H1 (cell line): ENCODE measurements around the gene ZSCAN12.

Source experiments
- POLR2A ChIP-seq, 2 experiments: IDR thresholded peaks; 1 replicate in 1 of 2; 2 replicates in 1 of 2; pipeline ENCODE4 v1.6.1; 2011; ENCODE audit warnings: low read depth in 2 of 2, low read length in 2 of 2, mild to moderate bottlenecking in 2 of 2; ENCODE audit errors: control extremely low read depth in 1 of 2
- POLR2AphosphoS5 ChIP-seq: IDR thresholded peaks from 2 replicates; pipeline ENCODE4 v1.6.1; 2011; ENCODE audit warnings: low read depth, low read length
- TEAD4 ChIP-seq: IDR thresholded peaks from 2 replicates; pipeline ENCODE4 v1.6.1; 2012; ENCODE audit warnings: low read depth, low read length, inconsistent platforms, mixed read lengths
- TF ChIP-seq, protein P1 (sequence below), 3 experiments: IDR thresholded peaks; 1 replicate in 2 of 3; 2 replicates in 1 of 3; pipeline versions ENCODE4 v1.5.1 to v1.6.1; 2011; ENCODE audit warnings: low read length in 3 of 3, mild to moderate bottlenecking in 3 of 3, inconsistent platforms in 2 of 3, low read depth in 1 of 3, moderate library complexity in 1 of 3; ENCODE audit not compliant: insufficient read depth in 1 of 3; ENCODE audit errors: control extremely low read depth in 1 of 3
- TF ChIP-seq, protein P2 (sequence below): fragments of 300-600 bp; sonication (generic); IDR thresholded peaks from 2 replicates; pipeline ENCODE4 v1.7.1; 2012; ENCODE audit warnings: low read length, moderate library complexity, mild to moderate bottlenecking, inconsistent platforms; ENCODE audit not compliant: insufficient replicate concordance

DNA sequence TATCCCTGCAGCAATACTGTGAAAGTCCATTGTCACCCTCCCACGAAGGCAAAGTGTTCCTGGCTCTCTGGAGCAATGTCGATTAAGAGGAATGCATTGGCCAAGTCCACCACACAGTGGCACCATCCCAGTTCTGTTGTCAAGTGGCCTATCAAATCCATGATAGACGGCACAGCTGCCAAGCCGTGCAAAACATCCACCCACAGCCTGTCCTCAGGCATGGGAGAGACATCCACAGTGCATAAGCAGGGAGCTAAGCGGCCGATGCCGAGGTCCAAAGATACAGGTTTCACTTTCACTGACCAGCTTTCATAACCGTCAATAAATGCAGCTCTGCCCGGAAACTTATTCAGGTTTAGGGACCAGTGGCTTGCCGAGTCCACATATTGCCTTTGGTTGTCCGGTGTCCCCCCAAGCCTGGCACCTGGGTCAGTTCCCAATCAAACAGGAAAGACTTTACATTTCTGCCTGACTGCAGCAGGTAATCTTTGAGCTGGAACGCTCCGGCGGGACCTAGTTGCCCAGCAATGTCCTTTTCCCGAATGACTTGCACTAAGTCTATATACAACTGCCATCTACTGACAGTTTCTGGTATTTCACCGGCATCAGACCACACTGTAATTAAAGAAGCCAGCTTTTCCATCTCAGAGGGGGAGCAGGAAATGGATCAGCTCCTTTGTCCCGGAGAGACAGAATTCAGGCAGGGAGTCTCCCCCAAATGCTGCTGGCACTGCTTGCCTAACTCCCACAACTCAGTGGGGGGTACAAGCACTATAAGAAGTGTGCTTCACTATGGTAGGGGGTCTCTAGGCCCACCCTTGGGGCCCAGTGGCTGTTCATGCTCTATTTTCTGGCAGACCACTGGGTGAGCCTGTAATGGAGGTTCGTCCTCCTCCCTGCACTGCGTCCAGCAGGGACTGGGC lies 43.5 kb downstream of the ZSCAN12 start:
- TF ChIP-seq, protein P1, sequence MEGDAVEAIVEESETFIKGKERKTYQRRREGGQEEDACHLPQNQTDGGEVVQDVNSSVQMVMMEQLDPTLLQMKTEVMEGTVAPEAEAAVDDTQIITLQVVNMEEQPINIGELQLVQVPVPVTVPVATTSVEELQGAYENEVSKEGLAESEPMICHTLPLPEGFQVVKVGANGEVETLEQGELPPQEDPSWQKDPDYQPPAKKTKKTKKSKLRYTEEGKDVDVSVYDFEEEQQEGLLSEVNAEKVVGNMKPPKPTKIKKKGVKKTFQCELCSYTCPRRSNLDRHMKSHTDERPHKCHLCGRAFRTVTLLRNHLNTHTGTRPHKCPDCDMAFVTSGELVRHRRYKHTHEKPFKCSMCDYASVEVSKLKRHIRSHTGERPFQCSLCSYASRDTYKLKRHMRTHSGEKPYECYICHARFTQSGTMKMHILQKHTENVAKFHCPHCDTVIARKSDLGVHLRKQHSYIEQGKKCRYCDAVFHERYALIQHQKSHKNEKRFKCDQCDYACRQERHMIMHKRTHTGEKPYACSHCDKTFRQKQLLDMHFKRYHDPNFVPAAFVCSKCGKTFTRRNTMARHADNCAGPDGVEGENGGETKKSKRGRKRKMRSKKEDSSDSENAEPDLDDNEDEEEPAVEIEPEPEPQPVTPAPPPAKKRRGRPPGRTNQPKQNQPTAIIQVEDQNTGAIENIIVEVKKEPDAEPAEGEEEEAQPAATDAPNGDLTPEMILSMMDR (IDR thresholded peaks at IDR 0.05; ENCODE audit: control extremely low read depth in 1 of 3, insufficient read depth in 1 of 3, low read depth in 1 of 3, low read length in 3 of 3): peak; percentile 18 to 72 (median 66)
- 0 out of 2 replicates have a peak, but pooled peaks have one; percentile 23 for TF ChIP-seq POLR2AphosphoS5
- TF ChIP-seq, protein P2, sequence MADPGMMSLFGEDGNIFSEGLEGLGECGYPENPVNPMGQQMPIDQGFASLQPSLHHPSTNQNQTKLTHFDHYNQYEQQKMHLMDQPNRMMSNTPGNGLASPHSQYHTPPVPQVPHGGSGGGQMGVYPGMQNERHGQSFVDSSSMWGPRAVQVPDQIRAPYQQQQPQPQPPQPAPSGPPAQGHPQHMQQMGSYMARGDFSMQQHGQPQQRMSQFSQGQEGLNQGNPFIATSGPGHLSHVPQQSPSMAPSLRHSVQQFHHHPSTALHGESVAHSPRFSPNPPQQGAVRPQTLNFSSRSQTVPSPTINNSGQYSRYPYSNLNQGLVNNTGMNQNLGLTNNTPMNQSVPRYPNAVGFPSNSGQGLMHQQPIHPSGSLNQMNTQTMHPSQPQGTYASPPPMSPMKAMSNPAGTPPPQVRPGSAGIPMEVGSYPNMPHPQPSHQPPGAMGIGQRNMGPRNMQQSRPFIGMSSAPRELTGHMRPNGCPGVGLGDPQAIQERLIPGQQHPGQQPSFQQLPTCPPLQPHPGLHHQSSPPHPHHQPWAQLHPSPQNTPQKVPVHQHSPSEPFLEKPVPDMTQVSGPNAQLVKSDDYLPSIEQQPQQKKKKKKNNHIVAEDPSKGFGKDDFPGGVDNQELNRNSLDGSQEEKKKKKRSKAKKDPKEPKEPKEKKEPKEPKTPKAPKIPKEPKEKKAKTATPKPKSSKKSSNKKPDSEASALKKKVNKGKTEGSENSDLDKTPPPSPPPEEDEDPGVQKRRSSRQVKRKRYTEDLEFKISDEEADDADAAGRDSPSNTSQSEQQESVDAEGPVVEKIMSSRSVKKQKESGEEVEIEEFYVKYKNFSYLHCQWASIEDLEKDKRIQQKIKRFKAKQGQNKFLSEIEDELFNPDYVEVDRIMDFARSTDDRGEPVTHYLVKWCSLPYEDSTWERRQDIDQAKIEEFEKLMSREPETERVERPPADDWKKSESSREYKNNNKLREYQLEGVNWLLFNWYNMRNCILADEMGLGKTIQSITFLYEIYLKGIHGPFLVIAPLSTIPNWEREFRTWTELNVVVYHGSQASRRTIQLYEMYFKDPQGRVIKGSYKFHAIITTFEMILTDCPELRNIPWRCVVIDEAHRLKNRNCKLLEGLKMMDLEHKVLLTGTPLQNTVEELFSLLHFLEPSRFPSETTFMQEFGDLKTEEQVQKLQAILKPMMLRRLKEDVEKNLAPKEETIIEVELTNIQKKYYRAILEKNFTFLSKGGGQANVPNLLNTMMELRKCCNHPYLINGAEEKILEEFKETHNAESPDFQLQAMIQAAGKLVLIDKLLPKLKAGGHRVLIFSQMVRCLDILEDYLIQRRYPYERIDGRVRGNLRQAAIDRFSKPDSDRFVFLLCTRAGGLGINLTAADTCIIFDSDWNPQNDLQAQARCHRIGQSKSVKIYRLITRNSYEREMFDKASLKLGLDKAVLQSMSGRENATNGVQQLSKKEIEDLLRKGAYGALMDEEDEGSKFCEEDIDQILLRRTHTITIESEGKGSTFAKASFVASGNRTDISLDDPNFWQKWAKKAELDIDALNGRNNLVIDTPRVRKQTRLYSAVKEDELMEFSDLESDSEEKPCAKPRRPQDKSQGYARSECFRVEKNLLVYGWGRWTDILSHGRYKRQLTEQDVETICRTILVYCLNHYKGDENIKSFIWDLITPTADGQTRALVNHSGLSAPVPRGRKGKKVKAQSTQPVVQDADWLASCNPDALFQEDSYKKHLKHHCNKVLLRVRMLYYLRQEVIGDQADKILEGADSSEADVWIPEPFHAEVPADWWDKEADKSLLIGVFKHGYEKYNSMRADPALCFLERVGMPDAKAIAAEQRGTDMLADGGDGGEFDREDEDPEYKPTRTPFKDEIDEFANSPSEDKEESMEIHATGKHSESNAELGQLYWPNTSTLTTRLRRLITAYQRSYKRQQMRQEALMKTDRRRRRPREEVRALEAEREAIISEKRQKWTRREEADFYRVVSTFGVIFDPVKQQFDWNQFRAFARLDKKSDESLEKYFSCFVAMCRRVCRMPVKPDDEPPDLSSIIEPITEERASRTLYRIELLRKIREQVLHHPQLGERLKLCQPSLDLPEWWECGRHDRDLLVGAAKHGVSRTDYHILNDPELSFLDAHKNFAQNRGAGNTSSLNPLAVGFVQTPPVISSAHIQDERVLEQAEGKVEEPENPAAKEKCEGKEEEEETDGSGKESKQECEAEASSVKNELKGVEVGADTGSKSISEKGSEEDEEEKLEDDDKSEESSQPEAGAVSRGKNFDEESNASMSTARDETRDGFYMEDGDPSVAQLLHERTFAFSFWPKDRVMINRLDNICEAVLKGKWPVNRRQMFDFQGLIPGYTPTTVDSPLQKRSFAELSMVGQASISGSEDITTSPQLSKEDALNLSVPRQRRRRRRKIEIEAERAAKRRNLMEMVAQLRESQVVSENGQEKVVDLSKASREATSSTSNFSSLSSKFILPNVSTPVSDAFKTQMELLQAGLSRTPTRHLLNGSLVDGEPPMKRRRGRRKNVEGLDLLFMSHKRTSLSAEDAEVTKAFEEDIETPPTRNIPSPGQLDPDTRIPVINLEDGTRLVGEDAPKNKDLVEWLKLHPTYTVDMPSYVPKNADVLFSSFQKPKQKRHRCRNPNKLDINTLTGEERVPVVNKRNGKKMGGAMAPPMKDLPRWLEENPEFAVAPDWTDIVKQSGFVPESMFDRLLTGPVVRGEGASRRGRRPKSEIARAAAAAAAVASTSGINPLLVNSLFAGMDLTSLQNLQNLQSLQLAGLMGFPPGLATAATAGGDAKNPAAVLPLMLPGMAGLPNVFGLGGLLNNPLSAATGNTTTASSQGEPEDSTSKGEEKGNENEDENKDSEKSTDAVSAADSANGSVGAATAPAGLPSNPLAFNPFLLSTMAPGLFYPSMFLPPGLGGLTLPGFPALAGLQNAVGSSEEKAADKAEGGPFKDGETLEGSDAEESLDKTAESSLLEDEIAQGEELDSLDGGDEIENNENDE: no peak
- no peak for TF ChIP-seq POLR2A (IDR thresholded peaks at IDR 0.05; ENCODE audit: control extremely low read depth in 1 of 2, low read depth in 2 of 2, low read length in 2 of 2)
- TF ChIP-seq TEAD4: peak; percentile 68
